ENCODE measurements around the gene PSMA5.

PSMA5 gene

GRCh38 chr1:109438798-109439297, 12.6 kb upstream of the PSMA5 start:
- in situ Hi-C loops (cut with MboI; ENCODE audit: low pct_unique_long_range_greater_than_20kb, low sequenced_read_pairs), result no loop called here
- DNase-seq, result no peak

- DNase-seq, result no peak
These were observed 8.2 kb upstream of the PSMA5 start for GRCh38 chr1:109434484-109434883.

DNA sequence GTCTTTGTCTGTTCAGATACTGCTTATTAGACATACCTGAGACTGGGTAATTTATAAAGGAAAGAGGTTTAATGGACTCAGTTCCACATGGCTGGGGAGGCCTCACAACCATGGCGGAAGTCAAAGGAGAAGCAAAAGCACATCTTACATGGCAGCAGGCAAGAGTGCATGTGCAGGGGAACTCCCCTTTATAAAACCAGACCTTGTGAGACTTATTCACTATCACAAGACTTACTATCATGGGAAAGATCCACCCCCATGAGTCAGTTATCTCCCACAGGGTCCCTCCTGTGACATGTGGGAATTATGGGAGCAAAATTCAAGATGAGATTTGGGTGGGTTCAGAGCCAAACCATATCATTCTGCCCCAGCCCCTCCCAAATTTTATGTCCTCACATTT, 7.1 kb upstream of the PSMA5 start:
- no peak for DNase-seq
- in situ Hi-C loops (cut with MboI; ENCODE audit: low pct_unique_long_range_greater_than_20kb, low sequenced_read_pairs), result no loop called here

More at GRCh38 chr1:109434484-109434883, 8.2 kb upstream of the PSMA5 start:
- in situ Hi-C loops (cut with MboI; ENCODE audit: low pct_unique_long_range_greater_than_20kb, low sequenced_read_pairs), result no loop called here

DNA sequence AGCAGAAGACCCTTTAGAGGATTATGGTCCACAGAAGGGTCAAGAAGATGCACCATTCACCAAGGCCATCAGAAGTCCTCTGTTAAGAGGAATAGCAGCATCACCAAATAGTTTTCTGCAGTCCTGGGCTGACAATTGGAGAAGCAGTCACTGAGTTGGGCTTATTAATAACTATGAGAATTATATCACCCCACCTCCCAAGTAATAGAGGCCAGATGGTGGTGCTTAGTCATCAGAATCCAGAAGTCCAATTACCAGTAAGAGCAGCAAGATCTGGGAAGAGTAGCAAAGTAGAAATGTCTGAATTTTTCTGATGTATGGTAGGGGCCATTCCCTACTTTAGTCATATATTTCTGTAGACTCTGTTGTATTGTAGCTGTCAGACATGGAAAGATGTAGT, 6.1 kb upstream of the PSMA5 start:
- in situ Hi-C loops (cut with MboI; ENCODE audit: low pct_unique_long_range_greater_than_20kb, low sequenced_read_pairs), result no loop called here
- no peak for DNase-seq

- in situ Hi-C loops (cut with MboI; ENCODE audit: low pct_unique_long_range_greater_than_20kb, low sequenced_read_pairs), result no loop called here
- no peak for DNase-seq
These were observed 871 bp upstream of the PSMA5 start for GRCh38 chr1:109427171-109427467.

DNA sequence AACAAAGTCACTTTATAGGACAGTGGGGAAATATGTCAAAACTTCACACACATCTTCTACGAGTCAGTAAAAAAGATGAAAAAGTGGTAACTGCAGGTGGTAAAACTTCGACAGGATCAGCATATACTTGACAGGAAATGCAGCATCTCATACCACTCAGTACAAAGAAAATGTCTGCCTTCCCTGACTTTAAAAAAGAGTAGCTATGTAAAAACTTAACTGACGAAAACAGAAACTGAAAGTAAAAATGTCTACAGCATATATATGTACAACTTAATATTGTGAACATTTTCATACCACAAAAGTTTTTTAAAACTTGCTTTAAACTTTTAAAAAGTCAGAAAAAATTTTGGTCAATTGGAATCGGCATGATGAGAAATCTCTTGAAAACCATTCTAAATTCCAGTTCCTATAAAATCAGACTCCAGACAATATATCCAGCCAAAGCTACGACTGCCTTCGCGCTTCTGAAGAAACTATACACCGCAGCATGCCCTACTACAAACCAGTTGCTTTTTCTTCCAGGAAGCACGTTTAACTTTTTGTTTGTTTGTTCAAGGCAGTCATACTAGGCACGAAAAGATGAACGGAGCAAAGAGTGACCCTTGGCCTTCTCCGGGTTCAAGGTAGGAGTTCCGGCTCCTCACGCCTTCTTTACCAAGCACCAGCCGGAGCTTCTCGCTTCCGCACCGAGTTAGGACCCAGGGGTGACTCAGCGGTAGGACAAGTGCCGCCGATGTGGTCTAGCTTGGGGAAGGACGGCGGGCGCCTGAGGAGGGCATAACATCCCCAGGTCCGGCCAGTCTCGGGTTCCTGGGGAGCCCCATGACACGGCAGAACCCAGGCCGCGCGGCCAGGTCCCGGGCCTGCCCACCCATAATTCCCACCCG, 612 bp downstream of the PSMA5 start:
- no peak for DNase-seq
- in situ Hi-C loops (cut with MboI; ENCODE audit: low pct_unique_long_range_greater_than_20kb, low sequenced_read_pairs), result no loop called here

DNA sequence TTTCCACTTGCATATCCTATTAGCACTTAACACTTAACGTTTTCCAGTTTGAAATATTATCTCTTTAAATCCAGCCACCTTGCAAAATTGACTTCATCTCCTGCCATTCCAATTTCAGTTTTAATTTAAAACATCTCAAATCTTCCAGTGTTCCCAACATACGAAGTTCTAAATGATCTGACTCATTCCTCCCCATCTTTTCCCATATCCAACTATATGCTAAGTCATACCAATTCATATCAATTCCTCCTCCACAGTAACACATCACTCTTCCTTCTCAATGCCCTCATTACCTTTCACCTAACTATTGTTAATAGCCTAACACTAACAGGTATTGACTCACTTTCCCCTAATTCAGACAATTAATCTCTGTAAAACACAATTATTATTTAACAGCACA, 2.8 kb downstream of the PSMA5 start:
- DNase-seq, result no peak
- in situ Hi-C loops (cut with MboI; ENCODE audit: low pct_unique_long_range_greater_than_20kb, low sequenced_read_pairs), result no loop called here

DNA sequence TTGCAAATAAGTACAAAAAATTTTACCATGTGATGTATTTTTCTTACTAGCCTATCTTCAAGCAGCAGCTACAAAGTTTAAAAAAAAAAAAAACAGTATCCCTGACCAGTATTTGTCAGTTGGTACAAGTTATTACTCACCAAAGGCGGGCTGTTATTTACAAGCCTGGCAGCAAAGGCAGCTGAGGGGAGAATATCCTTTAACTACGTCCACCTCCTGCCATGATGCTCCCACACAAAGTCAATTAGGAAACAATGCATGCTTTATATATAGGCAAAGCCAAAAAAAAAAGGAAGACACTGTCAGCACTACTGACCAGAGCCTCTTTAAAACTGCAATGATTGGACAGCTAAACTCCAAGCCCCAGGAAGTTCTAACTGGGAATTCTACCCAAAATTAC, 13.7 kb downstream of the PSMA5 start:
- no peak for DNase-seq
- in situ Hi-C loops (cut with MboI; ENCODE audit: low pct_unique_long_range_greater_than_20kb, low sequenced_read_pairs), result no loop called here

- DNase-seq, result no peak
- in situ Hi-C loops (cut with MboI; ENCODE audit: low pct_unique_long_range_greater_than_20kb, low sequenced_read_pairs), result loop anchor here (10.0 kb wide), 1 partner anchor 140 kb away; no protein-coding TSS in a partner anchor
These were observed 21.4 kb downstream of the PSMA5 start for GRCh38 chr1:109404838-109405237.

- DNase-seq, result no peak
- in situ Hi-C loops (cut with MboI; ENCODE audit: low pct_unique_long_range_greater_than_20kb, low sequenced_read_pairs), result loop anchor here (10.0 kb wide), 1 partner anchor 137 kb away; no protein-coding TSS in a partner anchor
These were observed 24.2 kb downstream of the PSMA5 start for GRCh38 chr1:109402025-109402424.

GRCh38 chr1:109400035-109400655, 26.1 kb downstream of the PSMA5 start:
- in situ Hi-C loops (cut with MboI; ENCODE audit: low pct_unique_long_range_greater_than_20kb, low sequenced_read_pairs), result loop anchor here (10.0 kb wide), 1 partner anchor 135 kb away; no protein-coding TSS in a partner anchor
- DNase-seq, result no peak

GRCh38 chr1:109399326-109399957, 26.8 kb downstream of the PSMA5 start:
- in situ Hi-C loops (cut with MboI; ENCODE audit: low pct_unique_long_range_greater_than_20kb, low sequenced_read_pairs), result no loop called here

DNA sequence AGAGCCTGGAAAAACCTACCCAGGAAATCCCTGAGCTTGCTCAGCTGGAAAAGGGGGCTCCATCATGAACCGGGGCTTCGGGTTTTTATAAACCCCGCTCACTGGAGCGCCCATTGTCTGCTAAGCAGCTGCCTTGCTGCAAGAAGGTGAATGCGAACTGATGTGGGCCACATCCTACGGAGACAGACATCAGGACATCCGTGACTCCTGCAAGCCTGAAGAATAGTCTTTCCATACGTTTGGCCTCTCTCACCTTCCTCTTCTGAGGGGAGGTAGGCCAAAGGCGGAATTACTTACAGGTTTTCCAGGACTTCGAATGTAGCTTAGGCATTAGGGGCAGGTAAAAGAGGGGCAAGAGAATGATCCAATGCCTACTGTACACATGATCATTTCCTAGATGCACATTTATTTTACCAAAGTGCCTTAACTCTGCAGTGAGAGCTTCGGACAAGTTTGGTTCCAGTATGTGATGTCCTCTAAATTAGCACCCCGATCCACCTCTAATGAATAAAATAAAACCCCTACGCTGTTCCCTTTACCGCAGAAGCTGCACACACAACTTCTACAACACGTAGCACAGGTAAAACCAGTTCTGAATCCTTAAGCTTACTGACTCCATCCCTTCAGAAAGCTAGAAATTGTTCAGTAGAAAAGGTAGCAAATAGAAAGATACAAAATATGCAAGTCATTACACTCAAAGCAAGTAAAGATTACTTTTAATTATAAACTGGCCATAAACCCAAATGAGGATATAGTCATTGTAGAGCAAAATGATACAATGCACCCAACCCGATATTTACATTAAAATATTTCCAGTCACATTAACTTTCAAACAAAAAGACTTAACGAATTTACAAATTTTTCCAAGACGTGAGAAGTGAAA, 27.7 kb downstream of the PSMA5 start:
- DNase-seq, result no peak
- in situ Hi-C loops (cut with MboI; ENCODE audit: low pct_unique_long_range_greater_than_20kb, low sequenced_read_pairs), result no loop called here

More at GRCh38 chr1:109399326-109399957, 26.8 kb downstream of the PSMA5 start:
- peak; percentile 75 for DNase-seq

DNA sequence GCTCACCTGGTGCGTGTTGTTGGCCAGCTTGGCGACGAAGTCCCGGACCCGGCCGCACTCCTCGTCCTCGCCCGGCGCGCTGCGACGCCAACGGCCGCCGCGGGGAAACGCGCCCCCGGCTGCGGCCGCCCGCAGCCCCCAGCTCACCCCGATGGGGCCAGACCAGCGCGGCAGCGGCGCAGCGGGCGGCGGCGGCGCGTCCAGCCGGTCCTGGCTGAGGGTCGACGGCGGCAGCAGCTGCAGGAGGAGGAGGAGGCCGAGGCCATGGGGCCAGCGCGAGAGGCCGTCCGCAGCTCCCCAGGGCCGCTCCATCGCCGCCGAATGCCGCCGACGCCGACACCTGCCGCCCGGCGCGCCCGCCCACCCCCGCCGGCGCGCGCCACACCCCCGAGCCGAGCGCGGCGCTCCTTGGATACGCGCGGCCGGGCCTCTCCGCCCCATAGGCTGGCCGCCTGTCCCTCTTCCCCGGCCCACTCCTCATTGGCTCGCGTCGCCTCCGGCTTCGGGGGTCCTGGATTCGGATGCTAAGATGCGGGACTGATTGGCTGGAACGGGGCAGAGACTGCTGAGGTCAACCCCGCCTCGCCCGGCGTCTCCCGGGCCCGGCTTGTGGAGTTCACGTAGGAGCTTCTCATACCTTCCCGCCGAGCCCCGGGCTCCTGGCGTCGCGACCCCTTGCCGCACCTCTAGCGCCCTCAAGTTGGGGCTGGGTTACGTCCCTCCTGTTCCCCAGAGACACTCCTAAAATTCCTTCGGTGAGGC, 28.5 kb downstream of the PSMA5 start, which contains the start of gene SORT1:
Gene SORT1, minus strand, starts transcription at position 338 of the 762 bp plus-strand sequence. Its CDS starts 26 bp downstream, at position 312.
- in situ Hi-C loops (cut with MboI; ENCODE audit: low pct_unique_long_range_greater_than_20kb, low sequenced_read_pairs), result no loop called here
- DNase-seq, result peak; percentile 86

- no peak for DNase-seq
- in situ Hi-C loops (cut with MboI; ENCODE audit: low pct_unique_long_range_greater_than_20kb, low sequenced_read_pairs), result no loop called here
These were observed 29.2 kb downstream of the PSMA5 start for GRCh38 chr1:109396871-109397580.

- DNase-seq, result no peak
- in situ Hi-C loops (cut with MboI; ENCODE audit: low pct_unique_long_range_greater_than_20kb, low sequenced_read_pairs), result no loop called here
These were observed 29.8 kb downstream of the PSMA5 start for GRCh38 chr1:109396513-109396839.

- DNase-seq, result peak; percentile 42
- in situ Hi-C loops (cut with MboI; ENCODE audit: low pct_unique_long_range_greater_than_20kb, low sequenced_read_pairs), result no loop called here
These were observed 30.4 kb downstream of the PSMA5 start for GRCh38 chr1:109395602-109396512.

Measured in KBM-7 (cell line).